Measurements from ENCODE around the gene CALHM5. TPM values are rescaled to one million over a fixed set of nuclear protein-coding genes. Genes with fewer than 3 reads are reported as not detected.

Gene CALHM5
- total RNA-seq, 2 donors from 2014 or later: 0.20 to 0.37 TPM

DNA sequence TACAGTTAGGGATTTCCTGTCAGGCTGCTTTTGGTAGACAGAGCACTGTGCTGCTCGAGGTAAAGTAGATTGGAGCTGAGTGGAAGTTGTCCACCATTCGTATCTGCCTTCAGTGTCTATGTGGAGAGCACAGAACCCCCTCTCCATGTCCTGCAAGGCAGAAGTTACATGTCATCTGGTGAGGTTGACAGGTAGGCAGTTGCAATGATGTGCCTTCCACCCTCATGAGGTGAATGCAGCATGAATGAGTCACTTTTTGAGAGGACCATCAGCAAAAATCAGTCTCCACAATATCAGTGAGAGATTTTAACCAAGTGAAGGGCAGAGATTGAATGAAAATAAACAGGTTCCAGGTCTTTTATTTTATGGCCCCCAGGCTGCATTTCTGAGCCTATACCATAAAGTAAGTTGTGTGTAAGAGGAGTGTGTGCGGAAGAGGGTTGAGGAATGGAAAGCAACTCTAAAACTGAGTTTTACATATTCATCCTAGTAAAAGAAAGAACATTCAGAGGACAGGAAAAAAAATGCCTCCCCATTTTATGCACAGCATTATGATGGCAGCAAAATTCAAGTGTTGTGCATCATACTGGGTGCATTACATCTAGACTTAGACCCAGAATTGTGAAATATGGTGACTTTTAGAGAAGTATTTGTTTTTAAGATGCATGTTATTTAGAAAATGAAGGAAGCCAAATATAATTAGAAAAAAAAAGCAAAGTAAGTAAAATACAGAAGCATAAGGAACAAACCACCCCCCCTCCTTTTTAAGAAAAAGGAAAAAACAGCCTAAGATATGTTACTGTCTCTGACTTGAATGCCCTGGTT is 18.2 kb downstream of the CALHM5 start:
- no peak for DNase-seq
- TF ChIP-seq, protein P1, sequence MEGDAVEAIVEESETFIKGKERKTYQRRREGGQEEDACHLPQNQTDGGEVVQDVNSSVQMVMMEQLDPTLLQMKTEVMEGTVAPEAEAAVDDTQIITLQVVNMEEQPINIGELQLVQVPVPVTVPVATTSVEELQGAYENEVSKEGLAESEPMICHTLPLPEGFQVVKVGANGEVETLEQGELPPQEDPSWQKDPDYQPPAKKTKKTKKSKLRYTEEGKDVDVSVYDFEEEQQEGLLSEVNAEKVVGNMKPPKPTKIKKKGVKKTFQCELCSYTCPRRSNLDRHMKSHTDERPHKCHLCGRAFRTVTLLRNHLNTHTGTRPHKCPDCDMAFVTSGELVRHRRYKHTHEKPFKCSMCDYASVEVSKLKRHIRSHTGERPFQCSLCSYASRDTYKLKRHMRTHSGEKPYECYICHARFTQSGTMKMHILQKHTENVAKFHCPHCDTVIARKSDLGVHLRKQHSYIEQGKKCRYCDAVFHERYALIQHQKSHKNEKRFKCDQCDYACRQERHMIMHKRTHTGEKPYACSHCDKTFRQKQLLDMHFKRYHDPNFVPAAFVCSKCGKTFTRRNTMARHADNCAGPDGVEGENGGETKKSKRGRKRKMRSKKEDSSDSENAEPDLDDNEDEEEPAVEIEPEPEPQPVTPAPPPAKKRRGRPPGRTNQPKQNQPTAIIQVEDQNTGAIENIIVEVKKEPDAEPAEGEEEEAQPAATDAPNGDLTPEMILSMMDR (IDR thresholded peaks at IDR 0.05): no peak
- Histone ChIP-seq H3K27ac (no peak overlapping the region), H3K9me3 (no peaks in the 10 kb centered on the region), H3K27me3 (no peaks in the 10 kb centered on the region), H3K4me1 (no peaks in the 10 kb centered on the region), H3K9ac (ENCODE audit: low read depth in 2 of 2, low read length in 2 of 2) (no peak overlapping the region), H3K36me3 (no peaks in the 10 kb centered on the region), H3K4me3 (no peak overlapping the region)
- intact Hi-C loops (cut with DNase I): loop anchor here (5.0 kb wide), 2 partner anchors 242 to 262 kb away; no protein-coding TSS in a partner anchor

DNA sequence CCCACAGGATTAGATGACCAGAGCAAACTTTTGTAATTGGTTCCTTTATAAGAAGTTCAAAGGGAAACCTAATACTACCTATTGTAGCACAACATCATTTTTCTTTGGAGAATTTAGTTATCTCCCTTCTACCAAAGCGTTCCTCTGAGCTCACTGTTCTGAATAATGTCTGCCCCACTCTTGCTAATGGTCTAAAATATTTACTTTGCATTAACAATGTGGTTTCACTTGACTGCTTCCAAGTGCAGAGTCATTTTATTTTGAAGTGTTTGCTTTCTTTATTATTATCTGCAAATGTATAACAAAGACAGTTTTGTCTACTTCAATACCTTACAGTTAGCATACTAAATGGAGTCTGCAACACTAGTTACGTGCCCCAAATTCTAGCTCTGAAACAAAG is 19.0 kb downstream of the CALHM5 start:
- H3K9me3 ChIP-seq: no peaks in the 10 kb centered on the region
- no peaks in the 10 kb centered on the region for H3K4me1 ChIP-seq
- H3K36me3 ChIP-seq: no peaks in the 10 kb centered on the region
- no peak overlapping the region for H3K9ac ChIP-seq (ENCODE audit: low read depth in 2 of 2, low read length in 2 of 2)
- no peak for DNase-seq
- TF ChIP-seq, protein P1 (IDR thresholded peaks at IDR 0.05): no peak
- H3K27me3 ChIP-seq: no peaks in the 10 kb centered on the region
- H3K4me3 ChIP-seq: no peak overlapping the region
- H3K27ac ChIP-seq: no peak overlapping the region
- intact Hi-C loops (cut with DNase I): loop anchor here (5.0 kb wide), 2 partner anchors 243 to 263 kb away; no protein-coding TSS in a partner anchor

DNA sequence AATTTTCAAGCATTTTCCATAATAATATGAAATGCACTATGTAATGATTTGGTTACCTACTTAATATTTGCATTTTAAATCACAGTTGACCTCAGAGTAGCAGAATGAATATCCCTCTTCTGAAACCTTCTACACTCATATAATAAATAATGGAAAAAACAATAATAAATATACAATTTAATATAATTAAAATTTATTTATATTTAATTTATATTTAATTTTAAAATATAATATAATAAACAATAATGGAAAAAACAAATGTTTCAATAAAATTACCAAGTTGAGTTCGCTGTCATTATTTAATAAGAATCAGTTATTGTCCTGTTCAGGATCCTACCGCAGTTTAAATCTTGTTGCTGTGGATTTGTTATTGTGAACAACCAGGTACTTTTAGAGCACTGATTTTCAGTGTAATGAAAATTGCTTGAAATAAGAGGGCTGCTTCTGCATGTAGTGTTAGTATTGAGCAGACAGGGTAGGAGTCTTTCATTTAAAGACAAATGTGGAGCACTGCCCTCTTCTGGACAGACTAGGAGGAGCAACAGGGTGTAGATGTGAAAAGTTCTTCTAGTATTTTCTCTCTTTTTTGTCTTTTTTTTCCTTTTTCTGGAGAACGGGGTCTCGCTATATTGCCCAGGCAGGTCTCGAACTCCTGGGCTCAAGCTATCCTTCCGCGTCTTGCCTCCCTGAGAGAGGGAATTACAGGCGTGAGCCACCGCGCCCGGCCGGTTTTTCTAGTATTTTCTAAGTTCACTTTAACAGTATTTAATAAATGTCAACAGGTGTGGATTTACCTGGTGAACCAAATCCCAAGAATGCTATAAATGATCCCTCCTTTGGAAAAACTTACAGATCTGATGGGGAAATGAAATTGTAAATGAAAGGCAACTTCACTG is 20.5 kb downstream of the CALHM5 start:
- no peak overlapping the region for H3K4me3 ChIP-seq
- H3K9ac ChIP-seq (ENCODE audit: low read depth in 2 of 2, low read length in 2 of 2): no peak overlapping the region
- no peaks in the 10 kb centered on the region for H3K4me1 ChIP-seq
- no peak overlapping the region for H3K27ac ChIP-seq
- no peaks in the 10 kb centered on the region for H3K36me3 ChIP-seq
- peak; percentile 64 for DNase-seq
- intact Hi-C loops (cut with DNase I): loop anchor here (5.0 kb wide), 2 partner anchors 245 to 265 kb away; no protein-coding TSS in a partner anchor
- no peaks in the 10 kb centered on the region for H3K27me3 ChIP-seq
- no peaks in the 10 kb centered on the region for H3K9me3 ChIP-seq
- TF ChIP-seq, protein P1 (IDR thresholded peaks at IDR 0.05): peak; percentile 72

DNA sequence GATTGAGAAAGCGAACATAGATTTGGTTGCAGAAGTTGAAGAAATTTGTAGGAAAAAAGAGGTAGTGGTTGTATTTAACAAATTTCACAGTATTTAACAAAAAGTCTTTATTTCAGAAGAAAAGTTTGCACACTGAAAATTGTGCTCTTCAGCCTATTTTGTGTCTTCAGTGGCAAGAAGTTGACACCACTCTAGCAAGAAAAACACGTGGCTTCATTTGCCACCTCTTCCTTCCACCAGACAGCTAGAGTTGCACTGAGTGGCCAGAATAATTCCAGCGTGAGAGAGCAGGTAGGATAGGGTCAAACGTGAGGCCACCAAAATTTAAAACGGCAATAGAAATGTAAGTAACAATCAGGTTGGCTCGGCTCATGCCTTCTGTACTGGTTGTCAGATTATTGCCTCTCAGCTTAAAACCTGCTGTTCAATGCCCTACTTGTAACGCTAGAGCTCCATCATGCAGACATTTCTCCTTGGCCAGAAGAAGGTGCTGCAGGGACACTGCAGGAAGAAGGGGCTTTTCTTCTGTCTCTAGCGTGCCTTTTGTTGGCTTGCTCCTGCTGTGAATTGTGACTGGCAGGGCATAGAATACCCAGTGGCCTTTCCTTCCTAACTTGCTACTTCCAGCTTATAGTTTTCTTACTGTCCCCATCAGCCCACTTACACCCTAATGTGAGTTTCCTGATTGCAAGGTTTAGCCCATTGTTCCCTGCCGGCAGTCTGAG is 22.0 kb downstream of the CALHM5 start:
- H3K9ac ChIP-seq (ENCODE audit: low read depth in 2 of 2, low read length in 2 of 2): no peak overlapping the region

More for the DNA sequence above, 22.0 kb downstream of the CALHM5 start:
- Histone ChIP-seq H3K4me1 (no peaks in the 10 kb centered on the region), H3K4me3 (no peak overlapping the region), H3K36me3 (no peaks in the 10 kb centered on the region), H3K27me3 (no peaks in the 10 kb centered on the region), H3K9me3 (no peaks in the 10 kb centered on the region), H3K27ac (no peak overlapping the region)
- no peak for DNase-seq
- intact Hi-C loops (cut with DNase I): loop anchor here (5.0 kb wide), 2 partner anchors 246 to 266 kb away; no protein-coding TSS in a partner anchor
- TF ChIP-seq, protein P1 (IDR thresholded peaks at IDR 0.05): no peak
